Stimulated activated naive CD8-positive, alpha-beta T cell treated with anti-CD3 and anti-CD28 coated beads, Interleukin-15, Interleukin-2, amounts not matched to agents 100 ng/mL and 50 ng/mL, for 24 hours (primary cell): ENCODE results near the gene HERC2.

Source experiments
- H3K27ac Mint-ChIP-seq: one replicate; pipeline ENCODE4 v1.8.0; 2021; ENCODE audit warnings: mild to moderate bottlenecking, mixed read lengths
- H3K27me3 Mint-ChIP-seq: one replicate; pipeline ENCODE4 v1.8.0; 2021; ENCODE audit warnings: mixed read lengths
- H3K36me3 Mint-ChIP-seq: one replicate; pipeline ENCODE4 v1.8.0; 2021; ENCODE audit warnings: low read depth, mixed read lengths
- H3K4me1 Mint-ChIP-seq: one replicate; pipeline ENCODE4 v1.8.0; 2021; ENCODE audit warnings: low read depth, mixed read lengths
- H3K4me3 Mint-ChIP-seq: one replicate; pipeline ENCODE4 v1.8.0; 2021; ENCODE audit warnings: mild to moderate bottlenecking, mixed read lengths
- H3K9me3 Mint-ChIP-seq: one replicate; pipeline ENCODE4 v1.8.0; 2021; ENCODE audit warnings: mixed read lengths

The HERC2 gene

GRCh38 chr15:28091313-28091712, 230.7 kb downstream of the HERC2 start:
- Mint-ChIP-seq H3K9me3 (peaks cover 30% of the 10 kb centered on the region), H3K36me3 (peaks cover 5% of the 10 kb centered on the region), H3K27ac (no peak overlapping the region), H3K27me3 (peaks cover 71% of the 10 kb centered on the region), H3K4me1 (peaks cover 12% of the 10 kb centered on the region), H3K4me3 (no peak overlapping the region)

GRCh38 chr15:28086175-28086703, 235.7 kb downstream of the HERC2 start:
- no peak overlapping the region for H3K27ac Mint-ChIP-seq
- peaks cover 37% of the 10 kb centered on the region for H3K27me3 Mint-ChIP-seq
- peaks cover 3% of the 10 kb centered on the region for H3K36me3 Mint-ChIP-seq
- H3K9me3 Mint-ChIP-seq, result peaks cover 23% of the 10 kb centered on the region
- no peaks in the 10 kb centered on the region for H3K4me1 Mint-ChIP-seq
- no peak overlapping the region for H3K4me3 Mint-ChIP-seq

GRCh38 chr15:28085489-28086174, 236.3 kb downstream of the HERC2 start:
- H3K27ac Mint-ChIP-seq, result no peak overlapping the region
- no peak overlapping the region for H3K4me3 Mint-ChIP-seq
- H3K36me3 Mint-ChIP-seq, result no peaks in the 10 kb centered on the region
- H3K4me1 Mint-ChIP-seq, result no peaks in the 10 kb centered on the region
- H3K9me3 Mint-ChIP-seq, result peaks cover 22% of the 10 kb centered on the region
- peaks cover 32% of the 10 kb centered on the region for H3K27me3 Mint-ChIP-seq

GRCh38 chr15:28084547-28084946, 237.4 kb downstream of the HERC2 start:
- H3K4me3 Mint-ChIP-seq, result no peak overlapping the region
- H3K36me3 Mint-ChIP-seq, result no peaks in the 10 kb centered on the region
- no peak overlapping the region for H3K27ac Mint-ChIP-seq
- H3K9me3 Mint-ChIP-seq, result peaks cover 12% of the 10 kb centered on the region
- no peaks in the 10 kb centered on the region for H3K4me1 Mint-ChIP-seq
- peaks cover 23% of the 10 kb centered on the region for H3K27me3 Mint-ChIP-seq

- H3K27ac Mint-ChIP-seq, result no peak overlapping the region
- H3K27me3 Mint-ChIP-seq, result peaks cover 16% of the 10 kb centered on the region
- H3K9me3 Mint-ChIP-seq, result peaks cover 2% of the 10 kb centered on the region
- no peaks in the 10 kb centered on the region for H3K4me1 Mint-ChIP-seq
- no peaks in the 10 kb centered on the region for H3K36me3 Mint-ChIP-seq
- no peak overlapping the region for H3K4me3 Mint-ChIP-seq
Observed at GRCh38 chr15:28082891-28083684, 238.9 kb downstream of the HERC2 start.

- H3K4me1 Mint-ChIP-seq, result no peaks in the 10 kb centered on the region
- no peaks in the 10 kb centered on the region for H3K9me3 Mint-ChIP-seq
- no peak overlapping the region for H3K4me3 Mint-ChIP-seq
- no peak overlapping the region for H3K27ac Mint-ChIP-seq
- H3K27me3 Mint-ChIP-seq, result peaks cover 9% of the 10 kb centered on the region
- H3K36me3 Mint-ChIP-seq, result no peaks in the 10 kb centered on the region
Observed at GRCh38 chr15:28081594-28081993, 240.4 kb downstream of the HERC2 start.

GRCh38 chr15:28080386-28080785, 241.6 kb downstream of the HERC2 start:
- Mint-ChIP-seq H3K36me3 (no peaks in the 10 kb centered on the region), H3K27ac (no peak overlapping the region), H3K27me3 (peaks cover 9% of the 10 kb centered on the region), H3K9me3 (no peaks in the 10 kb centered on the region), H3K4me1 (no peaks in the 10 kb centered on the region), H3K4me3 (no peak overlapping the region)

- H3K4me1 Mint-ChIP-seq, result no peaks in the 10 kb centered on the region
- peaks cover 9% of the 10 kb centered on the region for H3K27me3 Mint-ChIP-seq
- H3K9me3 Mint-ChIP-seq, result no peaks in the 10 kb centered on the region
Observed at GRCh38 chr15:28079313-28079969, 242.5 kb downstream of the HERC2 start.

GRCh38 chr15:28078191-28078719, 243.7 kb downstream of the HERC2 start:
- no peaks in the 10 kb centered on the region for H3K9me3 Mint-ChIP-seq
- H3K4me1 Mint-ChIP-seq, result no peaks in the 10 kb centered on the region
- H3K4me3 Mint-ChIP-seq, result no peak overlapping the region
- peaks cover 13% of the 10 kb centered on the region for H3K27me3 Mint-ChIP-seq
- no peak overlapping the region for H3K27ac Mint-ChIP-seq
- H3K36me3 Mint-ChIP-seq, result no peaks in the 10 kb centered on the region

More at GRCh38 chr15:28079313-28079969, 242.5 kb downstream of the HERC2 start:
- H3K36me3 Mint-ChIP-seq, result no peaks in the 10 kb centered on the region
- H3K27ac Mint-ChIP-seq, result no peak overlapping the region
- no peak overlapping the region for H3K4me3 Mint-ChIP-seq

GRCh38 chr15:28075573-28075972, 246.4 kb downstream of the HERC2 start:
- Mint-ChIP-seq H3K9me3 (no peaks in the 10 kb centered on the region), H3K4me3 (no peak overlapping the region), H3K27ac (no peak overlapping the region), H3K27me3 (peaks cover 22% of the 10 kb centered on the region), H3K4me1 (no peaks in the 10 kb centered on the region), H3K36me3 (no peaks in the 10 kb centered on the region)

GRCh38 chr15:28068930-28069329, 253.0 kb downstream of the HERC2 start:
- Mint-ChIP-seq H3K9me3 (peaks cover 10% of the 10 kb centered on the region), H3K4me3 (no peak overlapping the region), H3K27me3 (peaks cover 50% of the 10 kb centered on the region), H3K36me3 (no peaks in the 10 kb centered on the region), H3K27ac (no peak overlapping the region), H3K4me1 (no peaks in the 10 kb centered on the region)

GRCh38 chr15:28066231-28066630, 255.7 kb downstream of the HERC2 start:
- H3K9me3 Mint-ChIP-seq, result peaks cover 12% of the 10 kb centered on the region
- H3K4me3 Mint-ChIP-seq, result no peak overlapping the region
- H3K27me3 Mint-ChIP-seq, result peaks cover 37% of the 10 kb centered on the region
- no peaks in the 10 kb centered on the region for H3K36me3 Mint-ChIP-seq
- H3K4me1 Mint-ChIP-seq, result no peaks in the 10 kb centered on the region
- no peak overlapping the region for H3K27ac Mint-ChIP-seq
